ENCODE results near the gene LRRC2.
"Not testable (repeated sequence)": the region's sequence is repeated elsewhere in the genome, so short reads cannot be mapped to it uniquely, and the experiment has no call there.

LRRC2 gene

GRCh38 chr3:46580675-46581074 lies 14.6 kb upstream of the LRRC2 start:
- no peak for DNase-seq

DNA sequence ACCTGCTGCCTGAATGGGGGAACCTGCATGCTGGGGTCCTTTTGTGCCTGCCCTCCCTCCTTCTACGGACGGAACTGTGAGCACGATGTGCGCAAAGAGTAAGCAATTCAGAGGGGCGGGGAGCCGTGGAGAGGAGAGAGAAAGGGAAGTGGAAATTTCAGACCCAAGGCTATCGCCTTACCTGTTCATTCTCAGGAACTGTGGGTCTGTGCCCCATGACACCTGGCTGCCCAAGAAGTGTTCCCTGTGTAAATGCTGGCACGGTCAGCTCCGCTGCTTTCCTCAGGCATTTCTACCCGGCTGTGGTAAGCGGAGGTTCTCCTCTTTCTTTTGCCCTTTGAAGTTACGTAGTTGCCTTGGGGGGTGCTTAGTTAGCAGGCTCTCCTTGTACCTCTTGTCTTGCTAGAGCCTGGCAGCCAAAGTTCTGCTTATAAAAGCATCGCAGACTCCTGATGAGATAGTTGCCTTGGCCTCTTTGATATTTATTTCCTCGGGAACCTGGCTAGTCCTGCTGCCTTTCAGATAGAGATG lies 13.7 kb upstream of the LRRC2 start:
- no peak for DNase-seq

DNA sequence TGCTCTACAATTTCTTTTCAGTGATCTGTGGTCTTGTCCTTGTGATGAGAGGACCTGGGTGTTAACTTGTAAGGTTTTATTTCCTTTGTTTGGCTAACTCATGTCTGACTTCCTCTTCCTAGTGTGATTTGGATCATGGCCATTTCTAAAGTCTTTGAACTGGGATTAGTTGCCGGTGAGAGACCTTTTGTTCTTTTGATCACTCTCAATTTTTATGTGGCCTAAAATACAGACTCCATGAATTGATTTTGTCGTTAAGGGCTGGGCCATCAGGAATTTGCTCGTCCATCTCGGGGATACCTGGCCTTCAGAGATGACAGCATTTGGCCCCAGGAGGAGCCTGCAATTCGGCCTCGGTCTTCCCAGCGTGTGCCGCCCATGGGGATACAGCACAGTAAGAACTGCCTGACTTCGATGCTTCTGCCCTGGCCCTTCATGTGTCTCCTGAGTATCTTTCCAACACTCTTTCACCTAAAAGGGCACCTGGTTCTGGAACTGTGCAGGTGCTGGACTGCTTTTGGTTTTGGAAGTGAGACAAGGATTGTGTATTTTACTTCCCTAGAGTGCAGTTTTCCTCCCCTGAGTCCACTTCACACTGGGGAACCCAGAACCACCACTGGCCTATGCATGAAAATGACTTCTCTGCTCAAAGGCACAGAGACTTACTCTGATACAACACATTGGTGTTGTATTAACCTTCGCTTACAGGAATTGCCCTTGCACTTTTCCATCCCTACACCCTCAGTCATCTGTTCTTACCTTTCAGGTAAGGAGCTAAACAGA lies 13.1 kb upstream of the LRRC2 start:
- DNase-seq, result no peak

DNA sequence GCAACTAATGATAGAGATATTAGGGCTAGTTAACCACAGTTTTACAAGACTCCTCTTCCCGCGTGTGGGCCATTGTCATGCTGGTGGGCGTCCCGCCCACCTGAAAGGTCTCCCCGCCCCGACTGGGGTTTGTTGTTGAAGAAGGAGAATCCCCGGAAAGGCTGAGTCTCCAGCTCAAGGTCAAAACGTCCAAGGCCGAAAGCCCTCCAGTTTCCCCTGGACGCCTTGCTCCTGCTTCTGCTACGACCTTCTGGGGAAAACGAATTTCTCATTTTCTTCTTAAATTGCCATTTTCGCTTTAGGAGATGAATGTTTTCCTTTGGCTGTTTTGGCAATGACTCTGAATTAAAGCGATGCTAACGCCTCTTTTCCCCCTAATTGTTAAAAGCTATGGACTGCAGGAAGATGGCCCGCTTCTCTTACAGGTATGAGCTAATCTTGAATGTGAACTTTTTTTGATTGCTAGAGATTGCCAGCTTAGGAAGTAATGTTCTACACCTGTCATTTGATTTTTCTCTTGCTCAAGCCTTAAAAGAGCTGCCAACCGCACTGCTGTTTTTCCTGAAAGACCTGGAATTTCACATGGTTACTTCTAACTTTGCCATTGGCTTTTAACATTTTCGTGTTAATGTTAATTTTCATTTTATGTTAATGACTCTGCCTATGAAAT lies 11.6 kb upstream of the LRRC2 start:
- not testable (repeated sequence) for DNase-seq

GRCh38 chr3:46576879-46577278 lies 10.8 kb upstream of the LRRC2 start:
- DNase-seq, result no peak

GRCh38 chr3:46576386-46576785 lies 10.3 kb upstream of the LRRC2 start:
- DNase-seq, result no peak

DNA sequence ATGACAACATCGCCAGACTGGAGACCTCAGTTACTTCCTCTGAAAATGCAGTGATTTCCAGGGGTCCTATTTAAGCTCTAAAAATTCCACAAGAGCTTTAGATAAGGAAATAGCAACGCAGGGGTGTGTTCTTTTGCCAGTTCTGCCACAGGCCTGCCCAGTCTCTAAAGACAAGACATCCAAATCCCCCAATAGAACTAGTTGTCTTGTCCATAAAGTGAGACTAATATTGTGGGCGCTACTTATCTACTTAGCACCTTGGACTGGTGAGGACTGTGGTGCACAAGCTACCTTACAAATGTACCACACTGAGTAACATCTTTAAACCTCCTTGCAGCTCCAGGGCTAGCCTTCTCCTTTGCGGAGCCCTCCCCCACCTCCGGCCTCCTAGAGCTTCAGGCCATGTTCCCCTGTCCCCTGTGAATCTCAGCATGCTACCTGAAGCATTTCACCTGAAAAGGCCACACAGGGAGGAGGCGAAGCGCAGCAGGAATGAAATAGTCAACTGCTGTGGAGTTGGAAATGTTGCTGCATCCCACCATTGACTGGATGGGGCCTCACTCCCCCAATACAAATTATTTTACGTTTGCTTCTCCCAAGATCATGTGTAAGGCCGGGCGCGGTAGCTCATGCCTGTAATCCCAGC lies 9.6 kb upstream of the LRRC2 start:
- no peak for DNase-seq

DNA sequence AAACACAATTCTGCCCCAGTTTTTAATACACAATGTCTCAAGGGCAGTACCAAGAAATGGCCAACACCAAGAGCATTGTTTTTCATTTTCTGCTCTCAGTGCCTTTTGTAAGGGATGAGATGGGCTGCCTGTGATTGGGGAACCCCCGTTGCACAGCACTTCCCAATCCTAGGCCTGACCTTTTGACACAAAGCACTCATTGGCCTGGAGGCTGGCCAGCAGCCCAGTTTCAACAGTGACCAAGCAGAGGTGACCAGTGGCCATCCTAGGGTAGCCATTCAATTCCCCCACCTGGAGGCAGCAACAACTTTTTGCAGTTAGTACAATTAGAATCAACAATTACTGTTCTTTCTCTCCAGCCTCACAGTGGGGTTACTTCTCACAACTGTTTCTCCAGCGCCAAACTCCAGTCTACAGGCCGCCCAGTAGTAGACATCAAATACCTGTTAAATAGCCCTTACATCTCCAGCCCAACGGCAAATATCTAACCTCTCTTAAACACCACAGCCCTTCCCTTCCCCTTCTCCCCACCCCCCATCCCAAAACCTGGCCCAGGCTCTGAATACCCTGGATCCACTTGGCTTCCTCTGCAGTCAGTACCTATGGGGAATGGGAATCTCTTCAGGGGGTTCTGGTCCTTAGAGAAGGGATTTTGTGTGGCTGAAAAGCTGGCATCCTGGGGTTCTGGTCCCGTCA lies 8.9 kb upstream of the LRRC2 start:
- no peak for DNase-seq

- no peak for DNase-seq
Observed at GRCh38 chr3:46574243-46574646, 8.1 kb upstream of the LRRC2 start.

- no peak for DNase-seq
Observed at GRCh38 chr3:46573701-46574100, 7.6 kb upstream of the LRRC2 start.

DNA sequence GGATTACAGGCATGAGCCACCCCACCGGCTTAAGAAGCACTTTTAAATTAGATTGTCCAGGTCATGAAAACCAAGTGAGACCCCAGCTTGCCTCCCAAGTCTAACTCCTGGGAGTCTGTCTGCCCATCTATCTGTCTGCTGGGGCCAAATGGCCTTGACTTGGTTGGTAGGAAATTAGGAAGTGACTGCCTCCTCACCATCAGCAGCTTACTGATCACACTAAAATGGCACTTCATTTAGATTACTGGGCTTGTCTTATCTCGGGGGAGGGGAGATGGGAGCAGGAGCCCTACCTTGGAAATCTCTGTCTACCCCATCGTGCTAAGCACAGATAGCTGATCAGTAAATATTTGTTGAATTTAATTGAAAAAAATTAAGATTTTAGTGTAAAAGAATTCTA lies 5.6 kb upstream of the LRRC2 start:
- no peak for DNase-seq

- no peak for DNase-seq
Observed at GRCh38 chr3:46565607-46566039, 479 bp downstream of the LRRC2 start.

DNA sequence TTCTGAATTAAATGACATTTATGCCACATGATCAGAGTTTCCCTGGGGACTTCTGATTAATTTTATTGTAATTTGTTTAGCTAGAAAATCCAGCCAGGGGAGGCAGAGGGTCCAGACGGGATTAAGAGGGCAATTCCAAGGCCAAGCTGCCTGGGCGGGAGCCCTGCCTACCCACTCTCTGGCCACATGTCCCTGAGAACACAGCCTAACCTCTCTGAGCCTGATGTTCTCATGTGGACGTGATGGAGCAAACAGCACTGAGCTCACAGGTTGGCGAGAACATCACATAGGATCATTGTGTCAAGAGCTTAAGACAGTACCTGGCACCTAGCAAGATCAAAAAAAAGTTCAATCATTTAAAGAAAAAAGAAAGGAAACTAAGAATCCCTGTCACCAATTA lies 1.0 kb downstream of the LRRC2 start:
- no peak for DNase-seq

- DNase-seq, result no peak
Observed at GRCh38 chr3:46564190-46565021, 1.7 kb downstream of the LRRC2 start.

DNA sequence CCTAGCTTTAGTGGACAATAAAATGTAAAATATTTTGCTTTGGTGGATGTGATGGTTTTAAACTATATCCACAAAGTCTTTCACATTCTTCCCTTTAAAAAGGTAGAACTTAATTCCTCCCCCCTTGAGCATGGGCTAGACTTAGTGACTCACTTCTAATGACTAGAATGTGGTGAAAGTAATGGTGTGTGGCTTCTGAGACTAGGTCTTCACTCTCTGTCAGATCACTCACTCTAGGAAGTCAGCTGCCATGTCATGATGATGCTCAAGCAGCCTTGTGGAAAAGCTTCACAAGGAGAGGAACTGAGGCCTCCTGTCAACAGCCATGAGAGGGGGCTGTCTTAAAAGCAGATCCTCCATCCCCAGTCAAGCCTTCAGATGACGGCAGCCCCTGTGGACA lies 4.2 kb downstream of the LRRC2 start:
- DNase-seq, result no peak

- DNase-seq, result no peak
Observed at GRCh38 chr3:46561511-46561910, 4.6 kb downstream of the LRRC2 start.

DNA sequence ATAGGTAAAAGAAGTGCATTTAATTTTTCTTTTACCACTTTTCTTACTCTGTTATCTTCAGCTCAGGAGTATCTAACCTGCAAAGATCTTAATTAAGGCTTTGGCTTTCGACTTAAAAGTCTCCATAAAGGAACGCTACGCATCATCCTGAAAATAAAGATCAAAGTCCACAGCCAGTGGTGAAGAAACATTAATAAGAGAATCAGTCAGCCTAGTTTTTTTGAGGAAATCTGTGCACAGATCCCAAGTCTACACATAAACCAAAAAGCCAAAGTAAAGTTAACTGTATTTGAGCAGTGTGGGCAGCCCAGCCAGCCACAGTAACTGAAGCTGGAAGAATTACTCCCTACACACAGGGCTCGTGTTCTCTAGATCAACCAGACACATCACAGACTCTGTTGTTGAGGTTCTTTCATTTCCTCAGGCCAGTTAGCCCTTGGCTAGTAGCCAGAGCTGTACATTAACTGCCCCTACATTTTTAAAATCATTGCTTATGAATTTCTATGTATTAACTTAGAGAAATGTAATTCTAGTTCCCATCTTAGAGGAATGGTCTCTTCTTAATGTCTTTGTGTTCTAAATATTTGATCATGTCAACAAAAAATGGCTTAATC lies 6.9 kb downstream of the LRRC2 start:
- DNase-seq, result no peak

DNA sequence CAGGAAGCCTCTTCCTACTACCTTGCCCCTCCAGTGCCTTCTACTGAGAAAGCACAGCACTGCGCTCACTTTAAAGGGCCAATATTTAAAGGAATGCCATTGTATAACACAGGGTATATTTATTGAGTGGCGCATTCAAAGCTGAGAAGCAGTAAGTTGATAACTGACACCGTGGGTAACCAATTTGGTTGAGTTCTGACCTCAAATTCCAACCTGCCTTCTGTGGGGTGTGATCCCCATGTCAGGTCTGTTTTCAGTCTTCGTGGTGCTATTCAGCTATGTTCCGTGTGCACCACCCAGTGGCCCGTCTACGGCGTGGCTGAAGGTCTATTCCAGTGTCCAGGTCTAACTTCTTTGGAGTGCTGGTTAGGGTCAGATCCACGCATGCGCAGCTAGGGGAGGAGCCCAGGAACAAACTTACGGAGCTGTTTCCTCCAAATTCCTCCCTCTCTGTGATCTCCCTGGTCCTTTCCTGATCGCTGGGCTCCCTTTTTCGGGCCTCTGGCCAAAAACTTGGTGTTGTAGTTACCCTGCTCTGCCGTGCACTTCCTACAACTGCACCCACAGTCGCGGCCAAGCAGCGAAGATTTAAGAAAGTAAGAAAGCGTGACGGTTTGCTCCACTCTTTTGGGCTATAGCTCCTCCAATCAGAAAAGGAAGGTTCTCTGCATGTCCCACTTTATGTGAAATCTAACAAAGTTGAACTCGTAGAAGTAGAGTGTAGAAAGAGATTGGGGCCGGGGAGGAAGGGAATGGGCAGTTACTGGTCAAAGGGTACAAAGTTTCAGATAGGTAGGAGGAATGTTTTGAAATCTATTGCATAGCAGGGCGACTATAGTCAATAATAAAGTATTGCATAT lies 7.7 kb downstream of the LRRC2 start:
- no peak for DNase-seq

DNA sequence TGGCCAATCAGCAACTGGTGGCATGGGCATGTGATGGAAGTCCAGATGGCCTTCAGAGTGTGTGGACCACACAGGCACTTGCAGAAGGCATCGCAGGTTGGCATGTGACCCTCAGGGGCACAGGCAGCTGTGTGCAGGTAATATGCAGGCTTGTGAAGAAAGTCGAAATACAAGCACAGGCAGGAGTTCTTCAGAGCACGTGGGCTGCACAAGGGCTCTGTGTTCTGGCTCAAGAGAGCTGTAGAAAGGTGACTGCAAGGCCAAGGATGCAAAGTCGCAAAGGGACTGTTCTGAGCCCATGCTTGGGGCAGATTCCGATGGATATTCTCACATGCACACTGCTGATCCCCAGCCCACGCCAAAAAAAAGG lies 8.3 kb downstream of the LRRC2 start:
- no peak for DNase-seq

DNA sequence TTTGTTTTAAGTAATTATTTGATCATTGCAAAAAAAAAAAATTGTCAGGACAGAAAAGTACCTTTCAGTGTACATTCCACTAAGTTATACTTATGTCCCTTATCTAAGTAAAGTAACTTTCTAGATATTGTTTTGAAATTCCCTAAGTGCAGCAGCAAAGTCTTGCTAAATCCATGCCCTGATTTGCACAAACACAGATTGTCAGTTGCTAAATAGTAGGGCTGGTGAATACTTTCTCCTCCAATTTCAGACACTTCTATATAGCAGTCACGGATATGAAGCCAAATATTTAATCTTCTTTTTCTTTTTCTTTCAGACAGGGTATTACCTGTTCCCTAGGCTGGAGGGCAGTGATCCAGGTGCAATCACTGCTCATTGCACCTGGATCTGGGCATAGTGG lies 12.9 kb downstream of the LRRC2 start:
- DNase-seq, result no peak

GRCh38 chr3:46552538-46552937 lies 13.6 kb downstream of the LRRC2 start:
- no peak for DNase-seq

Measured in DMS79 treated with DMSO at 0.1 percent for 48 hours (cell line).